Muscle of arm (tissue), 12 donors: ENCODE measurements around the gene HTRA3. TPM values are rescaled to one million over a fixed set of nuclear protein-coding genes. Genes with fewer than 3 reads are reported as not detected.

Experiments
- DNase-seq: peaks from one replicate; pipeline ENCODE4 v3.0.0-alpha.2; 2013
- polyA plus RNA-seq, 12 donors: library from polyadenylated mRNA; unstranded; fragments of 120-200 nt; gene quantifications; one replicate each; pipeline ENCODE4 v1.2.1, GENCODE V29; 2013; ENCODE audit not compliant: insufficient read length in 12 of 12

Gene HTRA3
- polyA plus RNA-seq, 12 donors, result 29.7 to 62.6 (median 46.4) TPM; not detected in 1

DNA sequence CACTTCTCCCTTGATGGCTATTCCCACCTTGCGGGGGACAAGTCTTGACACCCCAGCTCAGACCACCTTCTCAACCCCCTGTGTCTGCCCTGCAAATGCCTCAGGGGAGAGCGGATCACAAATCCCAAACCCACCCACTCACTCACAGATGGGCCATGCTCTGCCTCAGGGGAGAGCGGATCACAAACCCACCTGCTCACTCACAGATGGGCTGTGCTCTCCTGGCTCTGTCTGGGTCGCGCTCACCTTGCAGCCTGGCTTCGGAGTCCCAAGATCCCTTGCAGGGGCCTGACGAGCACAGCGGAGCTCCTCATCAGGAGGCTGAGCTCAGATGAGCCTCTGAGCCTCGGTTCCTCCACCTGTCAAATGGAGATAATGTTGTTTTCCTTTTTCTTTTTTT is 38.6 kb downstream of the HTRA3 start:
- no peak for DNase-seq

DNA sequence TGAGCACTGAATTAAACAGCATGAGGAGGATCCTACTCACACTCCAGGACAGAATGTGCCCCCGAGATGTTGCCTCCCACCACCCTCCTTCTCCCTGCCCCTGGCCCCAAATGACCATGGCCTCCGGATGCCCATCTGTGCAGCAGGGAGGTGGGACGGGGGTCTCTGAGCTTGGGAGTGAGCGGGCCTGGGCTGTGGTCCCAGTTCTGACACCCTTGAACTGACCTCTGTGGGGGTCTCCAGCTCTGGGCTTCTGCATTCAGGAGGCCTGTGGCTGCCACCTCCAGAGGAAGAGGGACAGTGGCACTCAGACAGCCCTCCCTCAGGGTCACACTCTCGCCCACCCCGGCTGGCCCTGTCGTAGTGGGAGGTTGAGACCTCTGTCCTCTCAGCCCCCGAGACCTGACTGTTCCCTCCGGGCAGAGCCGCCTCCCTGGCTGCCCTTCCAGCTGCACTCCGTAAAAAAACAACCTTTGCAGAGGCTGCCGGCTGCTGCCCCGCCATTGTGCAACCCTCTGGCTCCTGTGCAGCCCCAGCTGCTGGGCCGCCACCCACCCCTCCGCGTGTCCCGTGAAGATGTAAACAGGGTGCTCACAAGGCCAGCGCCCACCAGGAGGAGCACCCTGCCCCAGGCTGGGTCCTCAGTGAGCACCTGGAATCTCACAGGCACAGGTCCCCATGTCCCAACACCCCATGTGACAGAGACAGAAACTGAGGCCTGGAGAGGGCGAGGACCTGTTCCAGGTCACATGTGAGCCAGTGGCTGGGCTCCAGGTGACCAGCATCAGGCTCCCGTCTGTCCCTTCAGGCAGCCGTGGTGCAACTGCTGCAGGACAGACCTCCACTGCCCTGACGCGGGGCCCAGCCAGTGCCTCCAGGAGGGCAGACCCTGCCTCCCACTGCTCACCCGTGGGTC is 39.6 kb downstream of the HTRA3 start:
- no peak for DNase-seq

DNA sequence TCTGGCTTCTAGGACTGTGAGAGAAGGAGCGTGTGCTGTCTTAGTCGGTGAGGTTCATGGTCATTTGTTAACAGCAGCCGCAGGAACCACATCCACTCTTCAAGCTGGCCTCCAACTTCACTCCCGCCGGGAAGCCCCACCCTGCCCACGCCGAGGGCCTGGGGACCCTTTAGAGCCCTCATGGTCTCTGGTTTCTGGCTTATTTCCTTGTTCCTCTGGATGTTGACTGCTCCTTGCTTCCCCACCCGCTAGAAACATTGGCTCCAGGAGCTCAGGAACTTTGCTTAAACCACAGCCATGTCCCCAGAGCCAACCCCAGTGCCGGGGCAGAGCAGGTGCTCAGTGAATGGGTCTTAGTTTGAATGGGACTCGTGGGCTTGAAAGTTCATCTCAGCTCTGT is 40.8 kb downstream of the HTRA3 start:
- DNase-seq, result no peak

DNA sequence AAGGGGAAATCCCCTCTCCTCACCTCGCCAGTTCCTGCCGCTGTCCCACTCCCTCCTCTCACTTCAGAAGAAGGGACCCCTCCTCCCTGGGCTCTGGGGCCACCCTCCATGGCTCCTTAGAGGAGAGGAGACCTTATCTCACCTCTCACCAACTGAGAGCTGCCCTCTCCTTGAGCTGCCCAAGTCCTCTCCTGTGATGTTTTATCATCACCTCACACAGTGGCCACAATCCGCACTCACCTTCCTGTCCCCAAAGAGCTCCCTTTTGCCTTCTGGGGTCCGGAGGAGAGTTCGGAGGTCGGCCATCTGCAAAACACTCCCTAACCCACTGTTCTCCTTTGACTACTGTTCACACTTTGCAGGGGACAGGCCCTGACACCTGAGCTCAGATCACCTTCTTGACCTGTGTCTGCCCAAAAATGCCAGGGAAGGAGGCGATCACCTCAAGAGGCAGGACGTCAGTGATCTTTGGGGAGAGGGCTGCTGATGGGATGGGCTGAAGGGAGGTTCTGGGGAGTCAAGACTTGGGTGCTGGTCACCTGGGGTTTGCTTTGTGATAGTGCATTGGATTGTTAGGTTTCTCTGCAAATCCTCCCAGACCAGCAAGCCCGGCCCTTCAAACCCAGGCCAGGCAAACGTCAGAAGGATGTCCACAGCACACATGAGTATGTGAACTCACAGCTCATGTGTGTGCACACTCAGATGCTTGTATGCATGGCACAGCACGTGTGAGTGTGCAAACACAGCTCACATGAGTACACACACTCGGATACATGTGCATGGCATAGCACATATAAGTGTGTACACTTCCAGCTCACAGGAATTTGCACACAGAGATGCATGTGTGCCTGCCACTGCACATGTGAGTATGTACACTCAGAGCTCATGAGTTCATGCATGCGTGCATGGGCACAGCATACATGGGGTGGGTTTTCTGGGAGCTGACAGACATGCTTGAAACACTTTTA is 41.8 kb downstream of the HTRA3 start:
- DNase-seq, result no peak

DNA sequence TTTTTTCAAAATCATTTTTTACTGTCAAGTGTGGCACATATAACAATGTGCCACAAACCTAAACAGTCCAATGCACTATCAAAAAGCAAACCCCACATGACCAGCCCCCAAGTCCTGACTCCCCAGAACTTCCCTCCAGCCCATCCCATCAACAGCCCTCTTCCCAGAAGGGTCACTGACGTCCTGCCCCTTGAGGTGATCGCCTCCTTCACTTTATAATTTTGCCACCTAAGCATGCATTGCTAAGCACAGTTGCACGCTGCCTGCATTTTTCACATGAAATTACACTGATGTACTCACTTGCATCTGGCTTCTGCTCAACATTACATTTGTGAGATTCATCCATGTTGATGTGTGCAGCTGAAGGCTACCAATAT is 42.5 kb downstream of the HTRA3 start:
- DNase-seq, result no peak

DNA sequence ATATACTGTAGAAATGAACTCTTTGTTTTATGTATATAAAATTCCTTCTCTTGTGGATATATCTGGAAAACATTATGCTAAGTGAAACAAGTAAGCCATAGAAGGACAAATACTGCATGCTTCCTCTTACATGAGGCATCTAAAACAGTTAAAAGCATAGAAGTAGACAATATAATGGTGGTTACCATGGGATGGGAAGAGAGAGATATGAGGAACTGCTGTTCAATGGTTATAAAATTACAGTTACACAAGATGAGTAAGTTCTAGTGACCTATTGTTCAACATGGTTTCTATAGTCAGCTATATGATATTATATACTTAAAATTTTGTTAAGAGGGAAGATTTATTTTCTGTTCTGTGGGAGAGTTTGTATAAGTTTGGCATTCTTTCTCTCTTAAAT is 43.4 kb downstream of the HTRA3 start:
- no peak for DNase-seq

DNA sequence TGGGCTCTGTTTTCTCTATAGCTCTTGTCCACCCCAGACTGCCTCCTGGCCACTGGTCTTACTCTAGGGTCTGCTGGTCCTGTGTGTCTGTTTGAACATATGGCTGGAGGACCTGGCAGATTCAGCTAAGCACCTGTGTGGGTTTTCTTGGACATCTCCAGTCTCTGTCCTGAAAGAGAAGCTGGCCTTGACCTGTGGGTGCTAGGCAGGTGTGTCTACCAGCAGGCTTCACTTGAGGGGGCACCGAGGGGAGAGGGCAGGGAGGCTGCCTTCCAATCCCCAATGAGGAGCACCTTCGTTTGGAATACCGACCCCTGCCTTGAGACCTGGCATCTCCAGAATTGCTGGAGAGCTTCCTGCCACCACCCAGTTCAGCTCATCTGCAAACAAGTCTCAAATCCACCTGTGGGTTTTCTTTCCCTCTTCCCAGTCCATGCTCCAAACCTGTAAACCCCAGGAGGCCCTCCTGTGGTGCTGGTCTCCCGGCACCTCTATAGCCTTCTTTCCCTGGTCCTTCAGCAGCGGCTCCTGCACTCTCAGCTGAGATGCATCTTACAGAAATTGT is 45.2 kb downstream of the HTRA3 start:
- no peak for DNase-seq

DNA sequence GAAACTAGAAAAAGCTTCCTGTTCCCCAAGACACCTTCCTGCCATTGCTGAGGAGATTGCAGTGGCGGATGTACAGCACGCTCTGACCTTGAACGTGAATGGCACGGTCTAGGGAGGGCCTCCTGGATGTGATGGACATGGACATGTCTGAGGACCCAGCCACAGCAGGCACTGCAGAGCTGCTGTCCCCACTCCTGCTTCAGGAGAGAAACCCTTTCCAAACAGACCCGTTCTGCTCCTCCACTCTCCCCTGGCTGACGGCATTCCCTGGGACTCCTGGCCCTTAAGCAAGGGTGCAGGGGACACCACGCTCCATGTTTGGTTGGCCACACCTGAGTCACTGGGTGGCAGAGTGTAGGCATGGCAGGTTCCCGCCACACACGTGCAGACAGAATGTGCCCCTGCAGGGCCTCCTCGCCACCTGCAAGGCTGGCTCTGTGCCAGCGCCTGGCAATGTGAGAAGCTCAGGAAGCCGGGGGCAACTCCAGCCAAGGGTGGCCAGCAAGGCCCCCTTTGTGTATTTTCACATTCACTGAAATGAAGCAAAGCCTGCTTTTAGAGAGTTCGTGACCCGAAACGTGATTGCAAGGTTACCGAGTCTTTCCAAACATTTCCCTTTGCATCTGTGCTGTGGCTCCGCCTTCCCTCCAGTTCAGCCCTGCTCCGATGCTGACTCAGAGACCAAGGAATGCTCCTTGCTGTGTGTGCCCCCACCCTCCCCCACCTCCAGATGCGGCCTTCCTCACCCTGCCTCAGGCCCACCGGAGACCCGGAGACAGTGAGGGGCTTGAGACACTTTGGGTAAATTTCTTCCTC is 46.1 kb downstream of the HTRA3 start:
- peak; percentile 53 for DNase-seq

DNA sequence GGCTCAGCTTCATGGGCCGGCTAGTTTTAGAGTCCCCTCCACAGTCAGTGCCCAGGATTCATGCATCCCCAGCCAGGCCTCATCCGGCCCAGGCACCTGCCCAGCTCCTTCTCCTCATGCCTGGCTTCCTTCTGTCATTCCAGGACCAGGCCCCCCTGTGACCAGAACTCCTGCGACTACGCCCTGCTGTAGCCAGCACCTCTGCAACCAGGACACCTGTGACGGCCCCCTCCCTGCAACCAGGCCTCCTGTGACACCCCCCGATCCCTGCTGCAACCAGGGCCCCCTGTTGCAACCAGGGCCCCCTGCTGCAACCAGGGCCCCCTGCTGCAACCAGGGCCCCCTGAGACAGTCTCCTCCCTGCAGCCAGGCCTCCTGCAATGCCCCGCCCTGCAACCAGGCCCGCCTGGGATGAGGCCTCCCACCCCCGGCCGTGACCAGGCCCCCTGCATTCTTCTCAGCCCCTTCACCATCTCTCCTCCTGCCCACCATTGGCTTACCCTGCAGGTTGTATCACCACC is 46.8 kb downstream of the HTRA3 start:
- DNase-seq, result no peak

DNA sequence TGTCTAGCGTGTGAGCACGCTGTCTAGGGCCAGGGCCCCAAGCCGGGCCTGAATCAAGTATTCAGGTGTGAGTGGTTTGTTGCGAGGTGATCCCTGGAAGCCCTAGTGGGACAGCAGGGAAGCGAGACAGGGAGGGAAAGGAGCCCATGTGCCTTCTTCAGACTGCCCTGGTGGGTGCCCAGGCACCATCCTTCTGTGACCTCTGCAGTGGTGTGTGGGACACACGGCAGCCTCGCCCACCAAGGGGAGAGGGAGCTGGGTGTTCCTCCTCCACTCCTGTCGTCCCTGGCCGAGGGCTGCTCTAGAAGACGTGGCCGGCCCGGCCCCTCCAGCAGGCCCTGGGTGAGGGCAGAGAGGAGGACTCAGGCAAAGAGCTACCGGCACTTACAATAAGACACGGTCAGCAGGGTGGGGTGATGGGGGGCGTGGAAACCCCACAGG is 47.4 kb downstream of the HTRA3 start:
- DNase-seq, result no peak

DNA sequence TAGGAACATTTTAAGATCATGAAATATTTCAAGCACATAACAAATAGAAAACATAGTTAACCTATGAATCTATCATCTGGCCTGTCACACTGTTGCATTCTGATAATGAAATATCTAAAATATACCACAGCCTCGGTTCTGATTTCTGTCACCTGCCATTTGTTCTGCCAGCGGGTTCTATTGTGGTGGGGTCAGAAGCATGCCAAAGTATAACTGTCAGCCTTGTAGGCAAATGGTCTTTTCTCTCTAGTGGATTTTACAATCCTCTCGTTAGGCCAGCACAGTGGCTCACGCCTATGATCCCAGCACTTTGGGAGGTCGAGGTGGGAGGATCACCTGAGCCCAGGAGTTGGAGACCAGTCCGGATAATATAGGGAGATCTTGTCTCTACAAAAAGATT is 47.9 kb downstream of the HTRA3 start:
- DNase-seq, result no peak

DNA sequence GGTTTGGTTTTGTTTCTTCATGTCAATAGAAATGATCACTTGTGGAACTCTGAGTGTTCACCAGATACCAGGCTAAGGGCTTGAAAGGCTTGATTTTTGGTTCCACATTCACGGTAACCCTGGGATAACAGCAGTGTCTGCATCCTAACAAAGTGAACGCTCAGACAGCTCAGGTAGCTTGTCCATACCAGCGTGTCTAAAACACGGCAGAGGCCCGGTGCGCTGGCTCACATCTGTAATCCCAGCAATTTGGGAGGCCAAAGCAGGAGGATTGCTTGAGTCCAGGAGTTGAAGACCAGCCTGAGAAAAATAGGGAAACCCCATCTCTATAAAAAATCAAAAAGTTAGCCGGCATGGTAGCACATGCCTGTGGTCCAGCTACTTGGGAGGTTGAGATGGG is 49.0 kb downstream of the HTRA3 start:
- DNase-seq, result no peak

DNA sequence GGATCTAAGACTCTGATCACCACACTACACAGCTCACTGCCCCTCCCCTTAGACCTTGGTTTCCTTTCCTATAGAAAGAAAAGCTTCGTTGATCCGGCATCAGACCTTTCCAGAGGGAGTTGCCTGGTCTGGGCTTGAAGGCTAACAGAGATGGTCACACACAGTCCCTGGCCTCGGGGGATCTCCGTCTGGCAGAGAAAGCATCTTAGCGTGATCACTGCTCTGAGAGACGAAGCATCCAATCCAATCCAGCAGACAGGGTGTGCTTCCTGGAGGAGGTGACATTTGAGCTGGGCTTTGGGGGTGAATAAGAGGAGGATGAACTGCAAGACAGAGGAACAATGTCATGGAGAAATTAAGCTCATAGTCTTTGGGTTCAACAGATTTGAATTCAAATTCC is 49.5 kb downstream of the HTRA3 start:
- DNase-seq, result no peak

DNA sequence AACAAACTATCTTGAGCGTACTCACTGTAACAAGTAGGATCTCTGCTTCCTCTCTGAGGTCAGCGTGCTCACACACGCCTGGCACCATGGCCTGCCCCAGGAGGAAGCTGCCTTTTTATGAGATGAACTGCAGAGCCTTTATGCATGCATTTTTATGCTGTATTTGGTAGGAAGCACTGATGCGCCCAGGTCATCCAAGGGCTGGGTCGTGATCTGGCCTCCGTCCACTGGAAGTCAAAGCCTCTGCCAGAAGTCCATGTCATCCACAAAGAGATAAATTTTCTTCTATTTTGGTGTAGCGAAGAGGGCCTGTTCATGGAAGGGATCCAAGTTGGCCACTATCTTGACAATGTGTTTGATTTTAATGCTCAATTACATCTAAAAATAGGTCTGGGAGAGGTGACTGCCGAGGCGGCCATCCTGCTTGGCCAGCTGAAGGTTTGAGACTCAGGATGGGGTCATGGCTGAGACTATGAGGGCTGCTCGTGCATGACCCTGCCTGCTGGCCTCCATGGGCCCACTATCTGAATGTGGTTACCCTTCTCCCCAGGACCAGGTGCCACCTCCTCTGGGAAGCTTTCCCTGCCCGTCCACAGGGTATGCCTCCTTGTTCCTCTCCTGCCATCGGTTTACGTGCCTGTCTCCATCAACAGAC is 50.3 kb downstream of the HTRA3 start:
- peak; percentile 76 for DNase-seq

DNA sequence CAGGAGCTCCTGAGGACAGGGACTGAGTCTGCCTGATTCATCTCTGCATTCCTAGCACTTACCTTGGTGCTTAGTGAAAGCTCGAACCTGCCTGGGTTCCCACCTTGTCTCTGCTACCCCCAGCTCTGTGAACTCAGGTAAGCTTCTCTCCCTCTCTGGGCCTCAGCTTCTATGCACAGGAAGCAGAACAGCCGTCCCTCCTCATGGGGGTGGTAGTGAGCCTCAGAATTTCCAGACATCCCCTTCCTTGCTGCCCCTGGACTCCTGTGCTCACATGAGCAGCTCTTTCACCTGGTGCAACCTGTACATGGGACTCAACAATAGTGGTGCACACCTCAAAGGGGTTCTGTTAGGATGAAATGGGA is 50.8 kb downstream of the HTRA3 start:
- DNase-seq, result no peak

DNA sequence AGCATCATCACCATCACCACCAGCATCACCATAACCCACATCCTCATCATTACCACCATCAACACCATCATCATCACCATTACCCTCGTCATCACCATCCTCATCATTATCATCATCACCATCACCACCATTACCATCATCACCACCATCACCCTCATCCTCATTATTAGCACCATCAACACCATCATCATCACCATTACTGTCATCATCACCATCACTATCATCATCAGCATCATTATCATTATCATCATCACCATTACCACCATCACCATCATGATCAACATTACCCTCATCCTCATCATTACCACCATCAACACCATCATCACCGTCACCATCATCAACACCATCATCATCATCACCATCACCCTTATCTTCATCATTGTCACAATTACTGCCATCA is 51.7 kb downstream of the HTRA3 start:
- DNase-seq, result no peak

DNA sequence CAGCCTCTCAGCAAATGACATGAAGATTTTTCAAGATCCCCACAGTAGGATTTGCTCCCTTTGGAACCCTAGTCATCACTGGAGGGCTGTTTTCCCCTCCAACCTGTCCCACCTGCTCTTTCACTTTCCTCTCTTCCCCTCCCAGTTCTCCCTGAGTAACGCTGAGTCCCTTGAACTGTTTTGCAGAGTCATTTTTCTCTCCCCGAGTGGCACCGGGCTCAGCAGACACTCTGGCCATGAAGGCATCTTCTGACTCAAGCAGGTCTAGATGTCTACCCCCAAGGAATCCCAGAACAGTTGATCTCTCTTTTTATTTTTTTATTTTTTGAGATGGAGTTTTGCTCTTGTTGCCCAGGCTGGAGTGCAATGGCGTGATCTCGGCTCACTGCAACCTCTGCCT is 52.2 kb downstream of the HTRA3 start:
- no peak for DNase-seq

DNA sequence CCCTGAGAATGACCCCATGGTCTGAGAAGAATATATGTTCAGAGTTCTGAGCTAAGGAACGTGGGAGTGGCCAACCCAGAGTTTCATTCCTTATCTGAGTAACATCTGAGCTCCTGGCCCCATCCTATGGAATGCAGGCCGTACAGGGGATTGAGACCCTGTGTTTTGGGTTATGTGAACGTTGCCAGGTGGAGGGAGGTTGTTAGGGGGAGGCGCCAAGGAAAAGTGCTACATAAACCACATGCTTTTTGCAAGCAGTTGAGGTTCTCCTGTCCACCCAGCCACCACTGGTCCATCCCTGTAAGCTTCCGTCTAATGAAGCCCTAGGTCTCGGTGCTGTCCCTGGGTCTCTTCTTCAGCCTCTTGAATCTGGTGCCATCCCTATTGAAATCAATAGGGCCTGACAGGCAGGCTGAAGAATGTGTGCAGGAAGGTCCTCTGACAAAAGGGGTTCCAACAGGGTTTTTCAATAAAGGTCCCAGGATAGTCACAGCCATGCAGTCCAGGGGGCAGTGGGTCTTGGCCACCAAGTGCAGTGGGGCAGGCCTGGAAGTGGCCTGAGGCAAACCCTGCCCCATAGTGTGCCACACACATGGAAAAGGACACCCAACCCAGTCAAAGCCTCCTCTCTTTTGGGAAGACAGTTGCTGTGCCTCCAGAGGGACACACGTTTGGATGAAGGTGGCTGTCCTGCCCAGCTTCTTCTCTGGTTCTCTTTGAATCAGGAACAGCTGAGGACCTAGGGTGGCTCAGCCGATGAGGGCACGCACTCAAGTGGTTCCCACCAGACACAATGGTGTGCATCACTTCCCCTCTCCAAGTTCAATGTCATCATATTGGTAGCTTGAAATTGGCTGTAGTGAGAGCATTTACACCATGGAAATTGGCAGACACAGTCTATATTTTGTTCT is 53.5 kb downstream of the HTRA3 start:
- no peak for DNase-seq

DNA sequence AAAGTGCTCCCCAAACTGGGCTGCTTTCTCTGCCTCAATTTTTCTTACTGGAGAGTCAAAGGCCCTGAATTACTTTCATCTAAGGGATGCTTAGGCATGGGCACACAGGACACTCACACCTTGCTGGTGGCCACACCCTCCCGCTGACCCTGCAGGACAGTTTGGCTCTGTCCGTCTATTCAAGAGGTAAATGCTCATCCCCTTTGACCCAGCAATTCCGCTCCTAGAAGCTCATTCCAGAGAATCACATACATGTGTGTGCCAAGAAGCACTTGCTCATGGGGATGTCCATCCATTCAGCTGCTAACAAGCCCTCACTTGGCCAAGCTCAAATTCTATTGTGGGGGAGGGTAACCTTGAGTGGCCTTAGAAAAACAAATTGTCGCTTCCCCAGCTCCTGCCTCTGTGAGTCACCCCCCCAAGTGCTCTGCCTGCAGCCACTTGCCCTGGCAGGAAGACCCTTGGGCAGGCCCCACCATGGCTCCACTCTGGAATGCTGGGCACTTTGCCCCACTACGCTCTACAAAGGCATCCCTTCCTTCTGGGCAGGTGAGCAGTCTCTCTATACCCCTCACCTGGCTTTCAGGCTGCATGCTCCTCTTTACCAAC is 54.5 kb downstream of the HTRA3 start:
- no peak for DNase-seq
